GM23248 (cell line): ENCODE data around the gene TMCC1. TPM values are rescaled to one million over a fixed set of nuclear protein-coding genes. Genes with fewer than 3 reads are reported as not detected.

Source experiments
- DNase-seq: peaks from one replicate; pipeline ENCODE4 v3.0.0-alpha.2; 2015
- H2AFZ ChIP-seq: fragments of 200-600 bp; sonication (generic); 2 replicates; pipeline ENCODE4 v1.6.1; 2016; ENCODE audit warnings: antibody characterized with exemption
- H3F3A ChIP-seq: fragments of 200-600 bp; sonication (generic); 2 replicates; pipeline ENCODE4 v1.6.1; 2016; ENCODE audit warnings: mild to moderate bottlenecking, antibody characterized with exemption, mixed run types; ENCODE audit not compliant: insufficient read depth
- H3K27ac ChIP-seq: fragments of 200-600 bp; sonication (generic); 2 replicates; pipeline ENCODE4 v1.5.1; 2016; ENCODE audit warnings: mild to moderate bottlenecking
- H3K27me3 ChIP-seq: fragments of 200-600 bp; sonication (generic); replicated peaks from 2 replicates; pipeline ENCODE4 v1.6.1; 2016; ENCODE audit warnings: mild to moderate bottlenecking; ENCODE audit not compliant: insufficient read depth
- H3K36me3 ChIP-seq: fragments of 200-600 bp; sonication (generic); 2 replicates; pipeline ENCODE4 v1.6.1; 2016; ENCODE audit warnings: low read depth, mild to moderate bottlenecking
- H3K4me1 ChIP-seq: fragments of 200-600 bp; sonication (generic); 2 replicates; pipeline ENCODE4 v1.6.1; 2016; ENCODE audit warnings: mild to moderate bottlenecking; ENCODE audit not compliant: insufficient read depth
- H3K4me2 ChIP-seq: fragments of 200-600 bp; sonication (generic); one replicate; pipeline ENCODE4 v1.6.1; 2016; ENCODE audit warnings: mild to moderate bottlenecking; ENCODE audit not compliant: unreplicated experiment
- H3K4me3 ChIP-seq: fragments of 200-600 bp; sonication (generic); 2 replicates; pipeline ENCODE4 v1.5.1; 2016; ENCODE audit warnings: mild to moderate bottlenecking
- H3K79me2 ChIP-seq: fragments of 200-600 bp; sonication (generic); 2 replicates; pipeline ENCODE4 v1.6.1; 2016; ENCODE audit warnings: mild to moderate bottlenecking; ENCODE audit not compliant: insufficient read depth
- H3K9ac ChIP-seq: fragments of 200-600 bp; sonication (generic); 2 replicates; pipeline ENCODE4 v1.6.1; 2016; ENCODE audit warnings: mild to moderate bottlenecking
- H3K9me2 ChIP-seq: fragments of 200-600 bp; sonication (generic); 2 replicates; pipeline ENCODE4 v1.6.1; 2016; ENCODE audit warnings: mixed run types, mild to moderate bottlenecking, moderate library complexity; ENCODE audit not compliant: insufficient read depth
- H3K9me3 ChIP-seq: fragments of 200-600 bp; sonication (generic); one replicate; pipeline ENCODE4 v1.6.1; 2017; ENCODE audit warnings: low read depth
- H4K20me1 ChIP-seq: fragments of 200-600 bp; sonication (generic); 2 replicates; pipeline ENCODE4 v1.6.0; 2016; ENCODE audit not compliant: insufficient read depth
- EZH2 ChIP-seq: fragments of 200-600 bp; sonication (generic); IDR thresholded peaks from 2 replicates; pipeline ENCODE4 v1.6.1; 2018; ENCODE audit warnings: antibody characterized with exemption, mild to moderate bottlenecking; ENCODE audit not compliant: insufficient read depth, poor library complexity, severe bottlenecking
- EZH2phosphoT487 ChIP-seq: fragments of 200-600 bp; sonication (generic); IDR thresholded peaks from 2 replicates; pipeline ENCODE4 v1.6.1; 2018; ENCODE audit warnings: antibody characterized with exemption, moderate library complexity, mild to moderate bottlenecking, low read depth; ENCODE audit not compliant: insufficient read depth
- WGBS, 2 experiments: methylation state at CpG; one replicate each; pipeline ENCODE4 v1.1.6; 2015 to 2017; ENCODE audit warnings: low lambda C conversion rate in 2 of 2, low coverage in 1 of 2; ENCODE audit errors: missing lambda C conversion rate in 2 of 2; 5-methylcytosine and 5-hydroxymethylcytosine counted together
- in situ Hi-C: fragments of 300-500 bp; cut with MboI; formaldehyde crosslinking; loops from 2 replicates; pipeline ENCODE4 v1.15.0; 2020
- polyA plus RNA-seq: library from polyadenylated mRNA; unstranded; fragments of >200 nt; fragmentation: Nextera tagmentation; extraction: Ambion mirVana; gene quantifications from 2 replicates; pipeline ENCODE4 v1.2.1, GENCODE V29; 2016
- total RNA-seq: library from RNA; depleted of rRNA; stranded (reverse); fragments of >200 nt; shearing (Covaris generic); gene quantifications from 2 replicates; pipeline ENCODE4 v1.2.3, GENCODE V29; 2014

The TMCC1 gene
- total and polyA plus RNA-seq, 2 experiments from 2014 or later, result 4.0 to 11.1 TPM

DNA sequence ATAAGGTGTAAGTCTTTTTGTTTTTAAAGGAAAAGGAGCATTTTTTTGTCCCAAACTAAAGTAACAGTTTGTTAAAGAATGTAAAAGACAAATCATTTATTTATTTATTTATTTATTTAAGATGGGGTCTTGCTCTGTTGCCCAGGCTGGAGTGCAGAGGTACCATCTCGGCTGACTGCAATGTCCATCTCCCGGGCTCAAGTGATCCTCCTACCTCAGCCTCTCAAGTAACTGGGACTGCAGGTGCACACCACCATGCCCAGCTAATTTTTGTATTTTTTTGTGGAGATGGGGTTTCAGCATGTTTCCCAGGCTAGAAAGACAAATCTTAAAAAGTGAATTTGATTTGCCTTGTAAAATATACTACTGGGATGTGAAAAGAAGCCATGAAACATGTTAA is 200.8 kb downstream of the TMCC1 start:
- DNase-seq, result no peak
- Histone ChIP-seq H3K4me2 (no peak overlapping the region), H3K4me1 (peaks cover 11% of the 10 kb centered on the region), H3F3A (0 out of 2 replicates have a peak, but pooled peaks cover 7% of the 10 kb centered on the region), H3K36me3 (no peaks in the 10 kb centered on the region), H4K20me1 (no peaks in the 10 kb centered on the region), H3K9me2 (no peaks in the 10 kb centered on the region), H3K27me3 (no peaks in the 10 kb centered on the region), H3K79me2 (no peaks in the 10 kb centered on the region; the same call in 1 of the 2 replicates), H2AFZ (no peak overlapping the region), H3K27ac (no peak overlapping the region), H3K9ac (no peak overlapping the region), H3K9me3 (no peaks in the 10 kb centered on the region), H3K4me3 (no peak overlapping the region)
- in situ Hi-C loops, result no loop called here
- WGBS, 2 experiments, result 96 to 98% methylated on average over 2 of the region's 2 CpGs
- TF ChIP-seq EZH2, result no peak
- no peak for TF ChIP-seq EZH2phosphoT487

DNA sequence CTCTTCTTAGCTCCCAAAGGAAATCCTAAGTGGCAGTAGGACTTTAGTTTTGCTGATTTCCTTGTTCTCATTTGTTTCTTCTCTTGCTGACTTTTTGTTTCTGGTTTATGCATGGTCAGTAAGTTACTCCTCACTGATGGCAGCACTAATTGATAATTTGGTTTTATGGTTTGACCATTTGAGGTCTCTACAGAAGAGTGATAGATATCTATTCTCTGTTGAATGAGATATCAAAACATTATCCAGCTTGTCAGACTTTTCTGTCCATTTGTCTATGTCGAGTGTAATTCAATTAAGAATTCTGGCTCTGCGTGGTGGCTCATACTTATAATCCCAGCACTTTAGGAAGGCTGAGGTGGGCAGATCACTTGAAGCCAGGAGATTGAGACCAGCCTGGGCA is 202.5 kb downstream of the TMCC1 start:
- Histone ChIP-seq H3K9ac (no peak overlapping the region), H3K4me1 (peaks cover 11% of the 10 kb centered on the region), H4K20me1 (no peaks in the 10 kb centered on the region), H3K27ac (no peak overlapping the region), H3K79me2 (peaks cover 4% of the 10 kb centered on the region; the same call in 1 of the 2 replicates), H3K4me2 (no peak overlapping the region), H3K4me3 (no peak overlapping the region), H3F3A (0 out of 2 replicates have a peak, but pooled peaks cover 7% of the 10 kb centered on the region), H3K36me3 (no peaks in the 10 kb centered on the region), H2AFZ (no peak overlapping the region), H3K27me3 (no peaks in the 10 kb centered on the region), H3K9me3 (no peaks in the 10 kb centered on the region), H3K9me2 (no peaks in the 10 kb centered on the region)
- TF ChIP-seq EZH2 (no peak), EZH2phosphoT487 (no peak)
- WGBS, 2 experiments, result 90 to 94% methylated on average over 2 of the region's 2 CpGs
- in situ Hi-C loops, result no loop called here
- no peak for DNase-seq

DNA sequence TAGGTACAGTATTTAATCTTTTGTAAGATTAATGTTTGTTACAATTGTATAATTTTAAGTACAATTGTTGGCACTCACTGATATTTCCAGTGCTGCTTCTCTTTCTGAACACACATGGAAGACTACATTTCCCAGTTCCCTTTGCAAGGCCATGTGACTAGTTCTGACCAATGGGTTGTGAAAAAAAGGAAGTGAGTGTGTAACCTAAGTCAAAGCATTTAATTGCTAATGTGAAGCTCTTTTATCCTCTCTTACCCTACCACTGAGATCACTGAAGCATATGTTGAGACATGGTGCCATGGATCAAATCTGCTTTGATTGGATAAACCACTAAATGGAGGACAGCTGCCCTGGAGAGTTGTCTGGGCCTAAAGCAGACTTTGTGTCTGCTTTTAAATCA is 203.1 kb downstream of the TMCC1 start:
- H3K4me2 ChIP-seq, result no peak overlapping the region
- H3K4me3 ChIP-seq, result no peak overlapping the region
- no peak overlapping the region for H3K9ac ChIP-seq
- no peak overlapping the region for H3K27ac ChIP-seq
- no peak for TF ChIP-seq EZH2
- no peak for TF ChIP-seq EZH2phosphoT487
- no peaks in the 10 kb centered on the region for H4K20me1 ChIP-seq
- no peaks in the 10 kb centered on the region for H3K27me3 ChIP-seq
- in situ Hi-C loops, result no loop called here
- H3F3A ChIP-seq, result 0 out of 2 replicates have a peak, but pooled peaks cover 7% of the 10 kb centered on the region
- no peaks in the 10 kb centered on the region for H3K9me3 ChIP-seq
- peaks cover 8% of the 10 kb centered on the region for H3K4me1 ChIP-seq
- peak; percentile 64 for DNase-seq
- no peaks in the 10 kb centered on the region for H3K9me2 ChIP-seq
- no peak overlapping the region for H2AFZ ChIP-seq
- peaks cover 6% of the 10 kb centered on the region; the same call in 1 of the 2 replicates for H3K79me2 ChIP-seq
- no peaks in the 10 kb centered on the region for H3K36me3 ChIP-seq

DNA sequence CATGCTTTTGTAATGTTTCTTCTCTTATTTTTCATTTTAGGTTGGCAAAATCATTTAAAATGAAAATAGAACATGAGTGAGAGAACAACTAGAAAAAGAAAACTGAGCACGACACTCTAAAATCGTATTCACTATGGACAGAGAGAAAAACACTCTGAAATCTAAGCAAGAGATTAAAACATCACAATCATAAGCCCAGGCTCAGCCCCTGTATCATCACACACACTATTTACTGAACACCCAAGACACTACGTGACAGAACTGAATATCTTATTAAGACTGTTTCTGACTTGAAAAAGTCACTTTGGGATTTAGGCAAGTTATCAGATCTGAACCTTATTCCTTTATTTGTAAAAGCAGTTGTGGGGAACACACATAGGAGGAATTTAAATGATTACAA is 204.5 kb downstream of the TMCC1 start:
- Histone ChIP-seq H3K27me3 (no peaks in the 10 kb centered on the region), H3F3A (0 out of 2 replicates have a peak, but pooled peaks cover 7% of the 10 kb centered on the region), H3K79me2 (peaks cover 9% of the 10 kb centered on the region; the same call in 1 of the 2 replicates), H3K9ac (peak overlapping the region; percentile 65), H3K9me3 (no peaks in the 10 kb centered on the region), H3K4me3 (peak overlapping the region; percentile 75), H3K4me2 (peak overlapping the region; percentile 75), H2AFZ (peak overlapping the region; percentile 61), H3K27ac (peak overlapping the region; percentile 52), H3K9me2 (no peaks in the 10 kb centered on the region), H3K36me3 (no peaks in the 10 kb centered on the region), H3K4me1 (peaks cover 8% of the 10 kb centered on the region; the same call in 1 of the 2 replicates), H4K20me1 (no peaks in the 10 kb centered on the region)
- no peak for DNase-seq
- TF ChIP-seq EZH2phosphoT487, result no peak
- TF ChIP-seq EZH2, result no peak
- in situ Hi-C loops, result no loop called here
- WGBS, 2 experiments, result 40 to 42% methylated on average over 3 of the region's 3 CpGs
